ENCODE results near the gene TCEAL1.

DNA sequence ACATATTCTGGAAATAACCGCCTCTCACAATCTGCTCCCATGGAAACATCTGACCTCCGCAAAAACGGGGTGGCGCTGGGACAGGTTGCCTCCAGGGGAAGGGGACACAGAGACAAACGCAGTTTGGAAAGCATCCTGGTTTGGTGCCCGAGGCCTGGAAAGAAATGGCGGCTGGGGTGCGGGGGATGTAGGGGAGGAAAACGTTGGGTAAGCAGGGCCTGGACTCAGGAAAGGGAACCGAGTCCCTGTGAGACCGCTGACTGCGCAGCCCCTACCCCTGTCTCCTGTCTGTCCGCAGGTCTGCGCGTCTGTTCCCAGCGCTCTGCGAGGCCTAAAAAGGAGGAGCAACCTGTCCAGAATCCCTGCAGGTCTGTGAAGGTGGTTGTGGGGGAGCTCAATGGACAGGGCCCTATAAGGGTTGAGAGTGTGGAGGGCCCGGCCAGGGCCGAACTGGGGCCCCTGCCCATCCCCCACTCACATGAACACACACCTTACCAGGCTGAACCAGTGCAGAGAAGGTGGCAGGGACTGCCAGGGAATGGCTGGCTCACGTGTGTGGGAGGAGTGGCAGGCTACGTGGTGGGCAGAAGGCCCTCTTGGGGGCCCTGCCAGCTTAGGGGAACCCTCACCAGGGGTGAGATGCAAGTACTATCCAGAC is 20.3 kb upstream of the TCEAL1 start:
- TF ChIP-seq CTCF (IDR thresholded peaks at IDR 0.05) = no peak
- no peak for TF ChIP-seq POLR2A (IDR thresholded peaks at IDR 0.05)
- no peak for TF ChIP-seq POLR2AphosphoS5 (IDR thresholded peaks at IDR 0.05)
- TF ChIP-seq EP300 (IDR thresholded peaks at IDR 0.05) = no peak

All from suprapubic skin (tissue), 4 donors.